Lower leg skin (tissue), 4 donors: ENCODE measurements around the gene SALL2. TPM values are rescaled to one million over a fixed set of nuclear protein-coding genes. Genes with fewer than 3 reads are reported as not detected.
A peak's percentile ranks its signal among the peaks of the same experiment; 100 is the strongest.
"Not testable (repeated sequence)": the region's sequence is repeated elsewhere in the genome, so short reads cannot be mapped to it uniquely, and the experiment has no call there.

Source experiments
- DNase-seq, 2 donors: peaks; one replicate each; pipeline ENCODE4 v3.0.0-alpha.2; 2019; ENCODE audit warnings: low spot score in 2 of 2
- H3K4me3 ChIP-seq: fragments of 200-600 bp; sonication (generic); 2 replicates; pipeline ENCODE4 v1.5.1; 2017; ENCODE audit warnings: mild to moderate bottlenecking, low read depth; ENCODE audit not compliant: poor library complexity, severe bottlenecking
- POLR2A ChIP-seq, 2 donors: fragments of 450-650 bp; IDR thresholded peaks; one replicate each; pipeline ENCODE4 v1.6.1; 2016 to 2017; ENCODE audit warnings: antibody characterized with exemption in 2 of 2, mild to moderate bottlenecking in 1 of 2, moderate library complexity in 1 of 2
- WGBS, 2 donors: methylation state at CpG; one replicate each; pipeline ENCODE4 v1.1.5; 2018; 5-methylcytosine and 5-hydroxymethylcytosine counted together
- intact Hi-C: fragments of 100-400 bp; cut with DNase I; formaldehyde crosslinking; loops from one replicate; pipeline ENCODE4 v1.15.0; 2023; ENCODE audit warnings: low total_unique reads
- total RNA-seq, 4 donors: library from RNA; depleted of rRNA; stranded (reverse); fragments of >200 nt; gene quantifications; one replicate each; pipeline ENCODE4 v1.1.0, GENCODE V29; 2016
- TF ChIP-seq, protein P1 (sequence below), 3 donors: fragments of 450-650 bp; IDR thresholded peaks; one replicate each; pipeline ENCODE4 v1.5.1; 2016; ENCODE audit warnings: antibody characterized with exemption in 3 of 3, mild to moderate bottlenecking in 3 of 3, moderate library complexity in 2 of 3

Gene SALL2
- total RNA-seq, 4 donors from 2014 or later = 2.2 to 4.8 (median 4.4) TPM

DNA sequence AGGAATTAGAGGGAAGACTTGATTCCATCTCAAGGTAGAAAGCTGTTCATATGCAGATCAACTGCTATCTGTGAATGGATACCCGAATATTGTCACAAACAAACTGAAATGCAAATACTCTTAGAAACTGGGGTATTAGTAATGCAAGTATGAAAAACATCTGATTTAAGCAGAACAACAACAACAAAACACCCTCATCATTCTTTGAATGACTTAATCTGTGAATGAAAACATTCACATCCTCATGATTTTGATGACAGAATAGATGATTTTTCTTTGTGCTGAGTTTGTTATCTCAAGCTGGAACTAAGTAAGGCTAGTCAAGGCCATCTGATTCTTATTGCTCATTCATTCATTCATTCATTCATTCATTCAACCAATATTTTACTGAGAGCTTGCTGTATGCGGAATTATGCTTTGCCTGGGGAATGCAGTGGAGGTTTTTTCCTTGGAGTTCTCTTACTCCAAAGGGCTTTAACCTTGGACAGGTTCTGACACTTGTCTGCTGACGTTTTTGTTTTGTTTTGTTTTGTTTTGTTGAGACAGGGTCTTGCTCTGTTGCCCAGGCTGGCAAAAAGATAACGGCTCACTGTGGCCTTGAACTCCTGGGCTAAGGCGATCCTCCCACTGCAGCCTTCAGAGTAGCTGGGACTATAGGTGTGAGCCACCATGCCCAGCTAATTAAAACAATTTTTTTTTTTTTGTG, 30.4 kb upstream of the SALL2 start:
- 56 to 61% methylated on average over 5 of the region's 5 CpGs for WGBS, 2 donors

DNA sequence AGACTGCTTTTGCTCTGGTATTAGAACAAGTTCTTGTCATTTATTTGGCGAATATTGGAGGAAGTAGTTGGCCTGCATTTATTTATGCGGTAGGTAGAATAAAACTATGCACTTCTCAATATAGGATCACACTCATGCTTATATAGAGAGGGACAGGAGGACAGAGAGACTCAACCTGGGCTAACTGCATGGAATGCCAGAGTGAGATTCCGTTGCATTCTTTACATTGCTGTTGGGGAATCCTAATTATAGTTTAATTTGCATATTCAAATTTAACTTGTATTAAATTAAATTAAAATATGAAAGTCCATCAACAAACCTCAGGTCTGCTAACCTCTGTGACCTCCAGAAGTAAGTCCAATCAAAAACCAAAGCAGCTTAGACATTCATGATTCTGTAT, 27.1 kb upstream of the SALL2 start:
- WGBS, 2 donors = 89 to 92% methylated on average over 3 of the region's 3 CpGs
- TF ChIP-seq, protein P1, sequence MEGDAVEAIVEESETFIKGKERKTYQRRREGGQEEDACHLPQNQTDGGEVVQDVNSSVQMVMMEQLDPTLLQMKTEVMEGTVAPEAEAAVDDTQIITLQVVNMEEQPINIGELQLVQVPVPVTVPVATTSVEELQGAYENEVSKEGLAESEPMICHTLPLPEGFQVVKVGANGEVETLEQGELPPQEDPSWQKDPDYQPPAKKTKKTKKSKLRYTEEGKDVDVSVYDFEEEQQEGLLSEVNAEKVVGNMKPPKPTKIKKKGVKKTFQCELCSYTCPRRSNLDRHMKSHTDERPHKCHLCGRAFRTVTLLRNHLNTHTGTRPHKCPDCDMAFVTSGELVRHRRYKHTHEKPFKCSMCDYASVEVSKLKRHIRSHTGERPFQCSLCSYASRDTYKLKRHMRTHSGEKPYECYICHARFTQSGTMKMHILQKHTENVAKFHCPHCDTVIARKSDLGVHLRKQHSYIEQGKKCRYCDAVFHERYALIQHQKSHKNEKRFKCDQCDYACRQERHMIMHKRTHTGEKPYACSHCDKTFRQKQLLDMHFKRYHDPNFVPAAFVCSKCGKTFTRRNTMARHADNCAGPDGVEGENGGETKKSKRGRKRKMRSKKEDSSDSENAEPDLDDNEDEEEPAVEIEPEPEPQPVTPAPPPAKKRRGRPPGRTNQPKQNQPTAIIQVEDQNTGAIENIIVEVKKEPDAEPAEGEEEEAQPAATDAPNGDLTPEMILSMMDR (IDR thresholded peaks at IDR 0.05) = no peak
- no peak for TF ChIP-seq POLR2A (IDR thresholded peaks at IDR 0.05)
- intact Hi-C loops = loop anchor here (10.0 kb wide), 1 partner anchor 48 kb away; no protein-coding TSS in a partner anchor
- DNase-seq = peak in 1 of 2 donors; percentile 0
- H3K4me3 ChIP-seq = no peak overlapping the region

More for the DNA sequence above, 30.4 kb upstream of the SALL2 start:
- intact Hi-C loops = loop anchor here (10.0 kb wide), 1 partner anchor 52 kb away; no protein-coding TSS in a partner anchor
- no peak for DNase-seq
- TF ChIP-seq, protein P1 (IDR thresholded peaks at IDR 0.05) = no peak
- no peak for TF ChIP-seq POLR2A (IDR thresholded peaks at IDR 0.05)
- H3K4me3 ChIP-seq = no peak overlapping the region

DNA sequence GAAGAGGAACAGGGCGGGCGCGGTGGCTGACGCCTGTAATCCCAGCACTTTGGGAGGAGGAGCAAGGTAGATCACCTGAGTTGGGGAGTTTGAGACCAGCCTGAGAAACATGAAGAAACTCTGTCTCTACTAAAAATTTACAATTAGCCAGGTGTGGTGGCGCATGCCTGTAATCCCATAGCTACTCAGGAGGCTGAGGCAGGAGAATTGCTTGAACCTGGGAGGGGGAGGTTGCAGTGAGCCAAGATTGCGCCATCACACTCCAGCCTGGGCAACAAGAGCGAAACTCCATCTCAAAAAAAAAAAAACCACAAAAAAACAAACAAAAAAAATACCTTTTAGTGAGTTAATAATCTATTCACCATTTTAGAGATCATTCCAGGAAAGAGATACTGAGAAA, 18.4 kb upstream of the SALL2 start:
- intact Hi-C loops, DNase-seq, H3K4me3 ChIP-seq: not testable (repeated sequence)
- WGBS, 2 donors = 83 to 92% methylated on average over 7 of the region's 7 CpGs

DNA sequence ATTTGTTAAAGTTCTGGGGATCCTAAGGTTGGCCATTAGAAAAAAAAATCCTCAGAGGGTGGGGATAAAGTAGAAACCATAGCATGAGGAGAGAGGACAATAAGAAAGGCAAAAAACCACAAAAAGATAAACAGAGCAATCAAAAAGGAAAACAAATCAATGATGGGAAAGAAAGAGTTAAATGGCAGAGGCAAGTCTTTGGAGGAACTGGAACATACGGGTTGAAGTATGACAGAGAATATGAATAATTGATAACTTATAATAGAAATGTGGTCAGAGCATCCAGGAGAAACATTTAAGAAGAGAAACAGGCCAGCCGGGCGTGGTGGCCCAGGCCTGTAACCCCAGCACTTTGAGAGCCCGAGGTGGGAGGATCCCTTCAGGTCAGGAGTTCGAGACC, 17.8 kb upstream of the SALL2 start:
- intact Hi-C loops = no loop called here
- DNase-seq = no peak
- 52 to 56% methylated on average over 5 of the region's 5 CpGs for WGBS, 2 donors
- TF ChIP-seq, protein P1 (IDR thresholded peaks at IDR 0.05) = no peak
- no peak for TF ChIP-seq POLR2A (IDR thresholded peaks at IDR 0.05)
- no peak overlapping the region for H3K4me3 ChIP-seq

DNA sequence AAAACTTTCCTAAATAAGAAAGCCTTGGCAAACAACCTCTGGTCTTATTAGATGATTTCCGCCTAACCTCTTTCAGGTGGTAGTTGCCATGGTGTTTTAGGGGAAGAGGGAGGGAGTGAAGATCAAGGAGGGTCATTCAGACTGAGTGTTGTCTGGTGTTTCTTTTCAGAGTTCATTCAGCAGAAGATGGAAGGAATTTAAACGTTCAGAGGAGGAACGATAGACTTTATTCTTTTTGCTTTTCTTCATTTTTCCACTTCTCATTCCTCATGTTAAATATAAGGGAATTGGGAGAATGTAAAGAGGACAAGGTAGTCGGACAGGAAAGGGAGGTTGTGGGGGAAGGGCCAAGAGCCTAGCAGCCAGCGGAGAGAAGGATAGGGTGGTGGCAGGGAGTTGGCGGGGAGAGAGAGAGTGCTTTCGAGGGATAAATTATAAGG, 17.4 kb upstream of the SALL2 start:
- DNase-seq = no peak
- no peak overlapping the region for H3K4me3 ChIP-seq
- intact Hi-C loops = no loop called here
- TF ChIP-seq, protein P1 (IDR thresholded peaks at IDR 0.05) = no peak
- no peak for TF ChIP-seq POLR2A (IDR thresholded peaks at IDR 0.05)
- 33% methylated on average over 7 of the region's 7 CpGs for WGBS, 2 donors

DNA sequence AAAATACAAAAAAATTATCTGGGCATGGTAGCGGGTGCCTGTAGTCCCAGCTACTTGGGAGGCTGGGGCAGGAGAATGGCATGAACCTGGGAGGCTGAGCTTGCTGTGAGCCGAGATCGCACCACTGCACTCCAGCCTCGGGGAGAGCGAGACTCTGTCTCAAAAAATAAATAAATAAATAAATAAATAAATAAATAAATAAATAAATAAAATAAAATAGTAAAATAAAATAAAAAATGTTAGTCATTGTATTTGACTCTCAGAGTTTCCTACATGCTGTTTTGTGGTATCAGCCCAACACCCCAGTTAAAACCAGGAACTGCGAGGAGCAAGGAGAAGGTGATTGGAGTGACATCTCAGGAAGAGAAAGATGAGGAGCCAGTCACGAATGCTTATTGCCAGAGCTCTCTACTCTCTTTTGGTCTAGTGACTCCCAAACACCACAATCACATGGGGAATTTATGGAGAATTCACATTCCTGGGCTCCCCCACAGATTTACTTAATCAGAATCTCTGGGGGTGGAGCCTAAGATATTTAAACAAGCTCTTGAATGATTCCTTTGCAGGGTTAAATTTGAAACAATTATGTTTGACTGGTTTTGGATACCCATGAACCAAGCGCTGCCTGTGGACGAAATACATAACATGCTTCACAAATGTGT, 15.4 kb upstream of the SALL2 start:
- TF ChIP-seq, protein P1 (IDR thresholded peaks at IDR 0.05) = no peak
- no peak for TF ChIP-seq POLR2A (IDR thresholded peaks at IDR 0.05)
- intact Hi-C loops = no loop called here
- H3K4me3 ChIP-seq = no peak overlapping the region
- 86 to 88% methylated on average over 9 of the region's 9 CpGs for WGBS, 2 donors
- DNase-seq = no peak
